GM19043 (cell line): Measurements from ENCODE around the gene PDE1C.

ENCODE experiments used
- ATAC-seq: cut with Tn5 transposase; IDR thresholded peaks from one replicate; pipeline ENCODE4 v1.9.1; 2021; ENCODE audit warnings: low read depth; ENCODE audit not compliant: unreplicated experiment

The PDE1C gene

DNA sequence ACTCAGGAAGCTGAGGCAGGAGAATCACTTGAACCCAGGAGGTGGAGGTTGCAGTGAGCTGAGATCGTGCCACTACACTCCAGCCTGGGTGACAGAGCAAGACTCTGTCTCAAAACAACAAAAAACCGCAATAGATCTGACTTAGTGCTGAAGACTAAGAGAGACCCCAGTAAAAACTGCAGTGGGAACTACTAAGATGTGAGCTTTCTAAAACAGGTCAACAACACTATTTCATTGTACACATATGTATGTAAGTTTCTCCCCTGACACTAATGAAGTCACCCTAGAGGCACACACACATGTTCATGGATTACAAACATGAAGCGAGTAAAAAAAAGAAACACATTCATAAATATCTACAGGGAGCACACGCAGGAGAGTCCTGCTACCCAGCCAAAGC, 68.3 kb downstream of the PDE1C start:
- no peak for ATAC-seq

DNA sequence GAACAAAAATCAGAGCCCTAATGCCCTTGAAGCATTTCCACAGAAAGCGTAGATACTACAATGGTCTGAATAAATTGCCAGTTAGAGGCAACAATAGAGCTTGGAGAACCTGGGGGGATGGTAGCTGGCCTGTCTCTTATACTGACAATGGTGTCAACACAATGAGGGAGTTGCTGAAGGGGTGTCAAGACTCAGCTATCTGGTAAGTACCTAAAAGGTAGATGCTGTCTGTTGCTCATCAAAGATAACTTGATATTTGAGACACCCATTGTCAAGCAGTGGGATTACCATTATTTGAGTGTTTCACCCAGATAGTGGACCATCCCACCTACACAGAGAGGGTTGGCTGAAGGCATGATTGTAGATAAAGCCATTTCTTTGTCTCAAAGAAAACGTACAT, 72.8 kb downstream of the PDE1C start:
- ATAC-seq, result no peak

DNA sequence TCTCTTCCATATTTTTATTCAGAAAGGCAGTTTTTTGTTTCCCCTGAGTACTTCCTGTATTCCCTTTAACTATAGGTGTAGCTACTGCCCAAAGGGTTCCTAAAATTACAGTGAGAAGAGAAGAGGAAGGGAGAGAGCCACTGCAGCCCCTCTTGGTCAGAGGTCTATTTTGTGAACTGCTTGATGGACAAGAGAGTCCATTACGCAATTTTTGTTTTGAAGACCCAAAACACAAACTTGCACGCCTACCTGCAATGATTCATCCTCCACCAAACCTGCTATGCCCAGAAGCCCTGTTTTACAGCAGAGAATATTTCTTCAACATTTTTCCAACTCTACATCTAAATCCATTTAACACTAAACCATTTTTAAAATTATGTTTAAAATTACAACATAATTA, 75.1 kb downstream of the PDE1C start:
- ATAC-seq, result no peak

GRCh38 chr7:31991846-31992245, 78.4 kb downstream of the PDE1C start:
- no peak for ATAC-seq

DNA sequence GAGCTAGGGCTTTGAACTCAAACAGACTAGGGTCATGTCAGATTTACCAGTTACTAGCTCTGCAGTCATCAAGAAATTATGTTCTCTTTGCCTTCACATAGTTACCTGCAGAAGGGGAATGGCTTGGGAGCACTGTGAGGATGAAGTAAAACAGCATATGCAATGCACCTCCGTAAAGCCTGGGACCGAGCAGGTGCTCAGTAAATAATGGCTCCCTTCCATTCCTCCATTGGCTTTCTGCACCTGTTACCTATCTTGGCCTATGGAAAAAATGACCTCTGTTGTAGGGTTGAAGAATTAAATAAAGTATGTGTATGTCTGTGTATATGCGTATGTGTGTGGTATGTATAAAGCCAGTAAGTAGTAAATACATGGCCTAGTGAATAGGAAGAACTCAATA, 78.8 kb downstream of the PDE1C start:
- ATAC-seq, result no peak

DNA sequence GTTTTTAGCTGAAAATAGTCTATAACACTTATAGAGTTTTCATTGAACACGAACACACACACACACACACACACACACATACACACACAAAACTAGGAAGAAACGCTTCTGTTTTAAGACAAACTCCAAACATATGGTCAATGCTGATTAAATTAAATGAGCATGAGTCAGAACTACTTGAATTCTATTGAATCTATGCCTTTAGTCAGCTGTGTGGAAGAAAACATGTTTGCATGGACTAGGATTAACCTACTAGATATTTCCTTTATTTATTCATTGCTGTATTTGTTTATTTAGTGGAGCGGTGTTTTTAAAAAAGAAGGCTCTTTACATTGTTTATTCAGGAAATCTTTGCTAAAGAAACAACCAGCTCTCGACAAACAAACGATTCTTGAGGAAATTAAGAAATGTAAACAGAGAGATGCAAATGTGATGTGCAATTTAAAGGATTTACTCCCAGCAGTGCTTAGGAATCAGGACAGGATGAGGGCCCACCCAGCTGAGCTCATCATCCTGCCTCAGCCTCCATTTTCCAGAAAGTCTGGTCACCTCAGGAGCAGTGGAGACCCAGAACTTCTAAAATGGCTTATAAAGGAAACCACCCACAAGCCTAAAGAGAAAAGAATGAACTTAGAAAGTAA, 83.2 kb downstream of the PDE1C start:
- no peak for ATAC-seq

GRCh38 chr7:31982962-31983361, 87.2 kb downstream of the PDE1C start:
- no peak for ATAC-seq

DNA sequence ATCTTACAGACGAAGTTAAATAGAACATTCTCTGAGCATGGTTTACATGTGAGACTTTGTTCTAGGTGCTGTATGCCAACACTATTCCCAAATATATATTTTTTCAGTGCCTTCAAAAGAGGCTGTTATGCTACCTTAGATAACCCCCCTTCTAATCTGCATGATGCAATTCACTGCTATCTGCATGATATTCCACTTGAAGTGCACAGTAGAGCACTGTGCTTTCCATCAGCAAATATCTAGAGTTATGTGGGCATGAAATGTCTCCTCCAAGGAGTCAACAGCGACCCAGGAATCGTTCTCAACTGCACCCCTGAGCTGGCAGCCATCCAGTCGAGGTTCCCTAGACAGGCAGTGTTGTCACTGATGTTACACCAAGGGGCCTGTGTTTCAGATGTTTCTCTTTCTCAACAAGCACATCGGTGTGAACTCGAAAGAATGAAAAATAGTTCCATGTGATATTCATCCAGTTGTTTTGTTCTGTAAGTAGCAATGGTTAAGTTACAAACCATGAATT, 88.3 kb downstream of the PDE1C start:
- ATAC-seq, result no peak

- ATAC-seq, result no peak
Measured at GRCh38 chr7:31979690-31980330, 90.4 kb downstream of the PDE1C start.

DNA sequence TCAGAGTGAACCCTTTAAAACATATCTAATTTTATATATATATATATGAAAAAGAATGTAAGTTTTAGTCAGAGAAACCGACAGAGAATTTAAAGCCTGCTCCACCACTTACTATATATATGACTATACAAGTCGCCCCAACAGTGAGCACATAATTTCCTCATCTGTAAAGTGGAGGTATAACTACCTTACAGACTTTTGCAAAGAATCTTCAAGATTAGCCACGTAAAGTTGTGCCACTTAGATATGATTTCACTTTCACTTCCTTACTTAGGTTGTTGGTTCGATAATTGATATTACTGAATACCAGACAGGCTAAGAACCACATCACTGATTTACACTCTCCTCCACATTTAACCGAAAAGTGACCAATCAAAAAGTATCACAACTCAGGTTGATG, 94.7 kb downstream of the PDE1C start:
- no peak for ATAC-seq

DNA sequence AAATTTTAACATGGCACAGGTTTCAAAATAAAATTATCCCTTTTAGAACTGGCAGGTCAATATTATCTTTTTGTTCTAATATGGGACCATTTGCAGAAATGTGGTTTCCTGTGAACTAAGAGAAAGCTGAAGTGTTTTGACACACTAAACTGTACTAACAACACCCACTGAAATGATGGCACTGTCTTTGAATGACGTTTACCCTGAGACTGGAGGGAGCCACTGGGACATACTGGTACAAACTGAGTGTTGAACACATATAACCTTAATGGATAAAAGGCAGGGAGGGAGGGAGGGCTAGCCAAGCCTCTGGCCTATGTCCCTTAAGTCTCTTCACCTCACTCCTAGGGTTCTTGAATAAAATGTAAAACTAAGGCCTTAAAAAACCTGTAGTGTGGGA, 95.9 kb downstream of the PDE1C start:
- no peak for ATAC-seq

DNA sequence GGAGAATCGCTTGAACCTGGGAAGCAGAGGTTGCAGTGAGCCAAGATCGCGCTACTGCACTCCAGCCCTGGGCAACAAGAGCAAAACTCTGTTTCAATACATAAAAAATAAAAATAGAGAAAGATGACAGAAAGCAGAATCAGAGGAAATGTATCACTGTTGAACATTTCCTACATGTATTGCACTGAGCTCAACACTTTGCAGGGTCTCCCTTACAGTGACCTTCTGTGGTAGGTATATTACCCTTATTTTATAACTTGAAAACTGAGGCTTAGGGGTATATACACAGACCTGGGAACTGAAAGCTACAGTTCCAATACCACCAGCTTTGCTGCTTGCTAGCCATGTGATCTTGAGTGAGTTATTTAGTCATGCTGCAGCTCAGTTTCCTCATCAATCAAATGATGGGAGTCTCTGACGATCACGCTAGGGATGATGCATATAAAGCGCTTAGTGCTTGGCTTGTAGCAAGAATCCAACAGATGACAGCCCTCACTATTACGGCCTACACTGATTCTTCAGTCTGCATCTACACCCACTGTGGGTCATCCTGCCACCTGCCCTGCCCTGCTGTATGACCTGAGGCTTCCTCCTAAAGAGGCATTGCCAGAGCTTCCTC, 99.0 kb downstream of the PDE1C start:
- ATAC-seq, result no peak

- no peak for ATAC-seq
Measured at GRCh38 chr7:31970501-31970900, 99.7 kb downstream of the PDE1C start.

DNA sequence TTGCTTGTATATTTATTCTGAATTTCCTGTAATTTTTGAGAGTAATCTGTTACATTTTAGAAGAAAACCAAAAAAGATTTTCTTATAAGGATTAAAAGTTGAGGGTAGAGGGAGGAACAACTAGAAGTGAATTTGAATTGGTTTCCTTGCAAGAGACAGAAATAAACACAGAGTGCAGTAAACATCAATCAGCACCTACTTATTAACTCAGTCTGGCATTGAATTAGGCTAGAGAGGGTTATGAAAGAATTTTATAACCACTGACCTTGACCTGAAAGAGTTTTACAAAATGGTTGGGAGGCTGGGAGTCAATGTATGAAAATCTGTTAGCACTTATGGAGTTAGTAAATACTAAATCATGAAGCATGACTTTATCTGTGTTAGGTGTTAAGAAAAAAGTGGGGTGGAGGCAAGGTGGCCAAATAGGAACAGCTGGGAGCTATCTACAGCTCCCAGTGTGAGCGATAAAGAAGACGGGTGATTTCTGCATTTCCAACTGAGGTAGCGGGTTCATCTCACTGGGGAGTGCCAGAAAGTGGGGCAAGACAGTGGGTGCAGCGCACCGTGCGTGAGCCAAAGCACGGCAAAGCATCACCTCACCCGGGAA, 106.5 kb downstream of the PDE1C start:
- ATAC-seq, result no peak

DNA sequence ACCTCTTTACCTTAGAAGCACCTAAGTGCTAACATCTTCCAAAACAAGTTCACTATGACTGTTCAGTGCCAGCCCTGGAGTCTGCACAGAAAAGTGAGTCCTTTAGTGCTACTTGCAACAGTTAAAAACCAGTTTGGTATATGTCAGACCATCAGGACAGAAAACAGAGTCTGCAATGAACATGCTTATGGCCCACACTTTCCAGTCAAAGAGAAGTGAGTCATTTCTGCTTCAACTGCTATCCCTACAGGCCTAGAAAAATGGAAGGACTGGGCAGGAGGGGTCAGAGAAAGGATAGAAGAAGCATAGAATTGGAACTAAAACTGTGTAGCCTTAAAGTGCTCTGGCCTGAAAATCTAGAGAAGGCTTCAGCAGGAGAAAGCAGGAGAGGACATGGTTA, 108.0 kb downstream of the PDE1C start:
- ATAC-seq, result no peak

DNA sequence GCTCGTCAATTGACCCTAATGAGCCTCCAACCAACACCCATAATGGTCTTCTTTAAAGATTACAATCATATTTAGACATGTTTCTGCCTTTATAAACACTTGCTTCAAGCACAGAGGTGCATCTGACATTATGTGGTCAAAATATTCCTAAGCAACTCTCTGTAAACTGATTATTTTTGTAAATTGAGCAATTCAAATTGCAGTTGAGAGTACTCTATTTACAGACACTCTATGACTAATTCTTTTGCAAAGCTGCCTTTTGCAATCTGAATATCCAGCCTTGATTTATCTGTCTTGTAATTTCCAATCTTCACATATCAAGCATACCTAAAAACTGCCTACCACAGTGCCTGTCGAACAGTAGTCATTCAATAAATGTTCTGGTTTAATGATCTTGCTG, 112.0 kb downstream of the PDE1C start:
- no peak for ATAC-seq

GRCh38 chr7:31957756-31958155, 112.5 kb downstream of the PDE1C start:
- no peak for ATAC-seq

DNA sequence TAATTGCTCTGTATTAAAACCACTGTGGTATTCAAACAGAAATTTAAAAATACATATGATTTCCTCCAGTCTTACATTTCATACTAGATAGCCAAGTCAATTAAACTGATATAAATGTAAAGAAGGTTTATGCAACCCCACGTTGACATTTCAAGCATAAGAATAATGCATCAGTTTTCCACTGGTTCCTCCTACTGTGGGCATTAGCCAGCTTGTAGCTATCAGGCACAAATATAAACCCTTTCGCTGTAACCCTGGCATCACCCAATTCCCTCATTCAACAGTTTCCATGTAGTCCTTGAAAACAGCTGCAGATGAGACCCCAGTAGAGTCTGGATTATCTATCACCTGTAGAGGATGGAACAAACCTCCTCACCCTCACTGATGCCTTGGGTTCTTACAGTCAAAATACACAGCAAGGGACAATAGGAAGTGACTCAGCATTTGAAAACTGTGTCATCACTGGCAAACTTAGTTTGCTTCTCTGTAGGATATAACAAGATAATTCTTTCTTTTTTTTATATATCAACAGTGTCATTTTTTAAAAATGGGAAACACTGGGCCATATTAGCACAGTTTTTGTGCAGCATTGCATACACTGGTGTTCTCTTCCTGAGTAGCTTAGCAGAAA, 113.0 kb downstream of the PDE1C start:
- no peak for ATAC-seq

- no peak for ATAC-seq
Measured at GRCh38 chr7:31955641-31956040, 114.6 kb downstream of the PDE1C start.

DNA sequence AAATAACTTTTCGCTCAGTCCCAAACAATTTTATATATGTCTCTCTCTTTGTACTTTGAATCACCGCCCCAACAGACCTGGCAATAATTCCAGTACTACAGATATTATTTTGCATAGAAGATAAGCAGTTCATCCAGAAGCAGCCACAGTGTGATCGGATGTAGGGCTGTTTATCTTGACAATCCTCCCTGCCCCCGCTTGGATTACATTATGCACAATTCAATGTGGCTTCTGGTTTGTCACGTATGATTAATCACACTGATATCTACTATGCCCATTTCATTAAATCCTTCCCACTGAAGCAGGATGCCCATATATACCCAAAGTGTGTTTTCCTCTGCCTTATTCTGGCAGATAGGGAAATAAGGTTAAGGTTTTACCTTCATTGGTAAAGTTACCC, 115.2 kb downstream of the PDE1C start:
- ATAC-seq, result no peak

DNA sequence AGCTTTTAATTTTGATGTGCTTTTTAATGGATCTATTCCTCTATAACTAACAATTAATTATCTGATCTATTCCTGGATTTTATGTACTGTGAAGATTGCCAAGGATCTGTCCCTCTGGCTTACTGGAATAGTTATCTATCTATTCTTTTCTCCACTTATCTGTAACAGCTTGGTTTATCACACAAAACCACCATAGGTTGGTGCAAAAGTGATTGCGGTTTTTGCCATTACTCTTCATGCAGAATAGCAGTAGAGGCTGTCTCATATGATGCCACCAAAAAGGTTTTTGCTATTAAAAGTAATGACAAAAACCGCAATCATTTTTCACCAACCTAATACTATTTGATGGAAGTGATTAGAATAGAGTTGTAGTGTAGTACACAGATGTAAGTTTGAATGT, 115.7 kb downstream of the PDE1C start:
- no peak for ATAC-seq
